ENCODE measurements around the gene CLDN19. TPM values are rescaled to one million over a fixed set of nuclear protein-coding genes. Genes with fewer than 3 reads are reported as not detected.

Gene CLDN19
- polyA plus RNA-seq, 1 donor from 2014 or later: not detected

GRCh38 chr1:42745851-42746250 lies 5.8 kb upstream of the CLDN19 start:
- no peaks in the 10 kb centered on the region for H4K20me1 ChIP-seq (ENCODE audit: insufficient read depth)
- H3K4me3 ChIP-seq (ENCODE audit: low read length): no peak overlapping the region
- no peak for TF ChIP-seq POLR2AphosphoS5 (IDR thresholded peaks at IDR 0.05)
- TF ChIP-seq TAF1 (IDR thresholded peaks at IDR 0.05; ENCODE audit: low read depth): no peak
- TF ChIP-seq EP300 (conservative IDR thresholded peaks at IDR 0.05; ENCODE audit: poor library complexity, severe bottlenecking): no peak
- TF ChIP-seq REST (IDR thresholded peaks at IDR 0.05; ENCODE audit: borderline replicate concordance): no peak
- TF ChIP-seq CTCF (IDR thresholded peaks at IDR 0.05; ENCODE audit: poor library complexity, severe bottlenecking): no peak
- TF ChIP-seq RAD21 (conservative IDR thresholded peaks at IDR 0.05): no peak
- TF ChIP-seq SMC3 (conservative IDR thresholded peaks at IDR 0.05; ENCODE audit: poor library complexity): no peak
- no peak for TF ChIP-seq MXI1 (conservative IDR thresholded peaks at IDR 0.05; ENCODE audit: poor library complexity, severe bottlenecking)
- no peak for TF ChIP-seq EZH2 (IDR thresholded peaks at IDR 0.05; ENCODE audit: borderline replicate concordance, insufficient read depth, low read length, poor library complexity, severe bottlenecking)
- no peaks in the 10 kb centered on the region for H3F3A ChIP-seq (ENCODE audit: insufficient read depth, low read length, poor library complexity, severe bottlenecking)
- H3K36me3 ChIP-seq (ENCODE audit: insufficient read depth, low read length): no peaks in the 10 kb centered on the region
- H3K79me2 ChIP-seq (replicated peaks; ENCODE audit: insufficient read depth, low read length): no peaks in the 10 kb centered on the region
- H3K27me3 ChIP-seq (ENCODE audit: insufficient read depth, low read depth, low read length): no peaks in the 10 kb centered on the region
- no peak overlapping the region for H3K9ac ChIP-seq (ENCODE audit: low read length)
- no peaks in the 10 kb centered on the region for H3K9me2 ChIP-seq (ENCODE audit: insufficient read depth, low read length)
- no peak overlapping the region for H3K27ac ChIP-seq (ENCODE audit: low read length)
- H2AFZ ChIP-seq (ENCODE audit: low read depth, low read length): no peak overlapping the region
- no peak overlapping the region for H3K4me2 ChIP-seq (ENCODE audit: low read length)
- H3K9me3 ChIP-seq (ENCODE audit: low read length): no peaks in the 10 kb centered on the region

- H3K9me3 ChIP-seq (ENCODE audit: low read length): no peaks in the 10 kb centered on the region
- H3K27ac ChIP-seq (ENCODE audit: low read length): no peak overlapping the region
- H3K4me2 ChIP-seq (ENCODE audit: low read length): no peak overlapping the region
- no peaks in the 10 kb centered on the region for H3F3A ChIP-seq (ENCODE audit: insufficient read depth, low read length, poor library complexity, severe bottlenecking)
- no peak overlapping the region for H3K4me3 ChIP-seq (ENCODE audit: low read length)
- H4K20me1 ChIP-seq (ENCODE audit: insufficient read depth): no peaks in the 10 kb centered on the region
- no peak overlapping the region for H2AFZ ChIP-seq (ENCODE audit: low read depth, low read length)
- no peaks in the 10 kb centered on the region for H3K36me3 ChIP-seq (ENCODE audit: insufficient read depth, low read length)
- no peaks in the 10 kb centered on the region for H3K27me3 ChIP-seq (ENCODE audit: insufficient read depth, low read depth, low read length)
- no peaks in the 10 kb centered on the region for H3K9me2 ChIP-seq (ENCODE audit: insufficient read depth, low read length)
- no peaks in the 10 kb centered on the region for H3K79me2 ChIP-seq (replicated peaks; ENCODE audit: insufficient read depth, low read length)
- no peak overlapping the region for H3K9ac ChIP-seq (ENCODE audit: low read length)
- TF ChIP-seq CTCF (IDR thresholded peaks at IDR 0.05; ENCODE audit: poor library complexity, severe bottlenecking) (no peak), POLR2AphosphoS5 (IDR thresholded peaks at IDR 0.05) (no peak), TAF1 (IDR thresholded peaks at IDR 0.05; ENCODE audit: low read depth) (no peak), RAD21 (conservative IDR thresholded peaks at IDR 0.05) (no peak)
Observed at GRCh38 chr1:42744148-42744413, 4.0 kb upstream of the CLDN19 start.

Measured in neural cell (in vitro differentiated cells).